NCI-H1092 (cell line): Measurements from ENCODE around the gene CRYBB3.
"Not testable (repeated sequence)": the region's sequence is repeated elsewhere in the genome, so short reads cannot be mapped to it uniquely, and the experiment has no call there.

Source experiments
- DNase-seq: peaks from one replicate; lab custom pipeline; 2025; lab: John Stamatoyannopoulos, UW

CRYBB3 gene

GRCh38 chr22:25207553-25208157 lies 8.0 kb downstream of the CRYBB3 start:
- DNase-seq: no peak

GRCh38 chr22:25208328-25208727 lies 8.7 kb downstream of the CRYBB3 start:
- DNase-seq: no peak

DNA sequence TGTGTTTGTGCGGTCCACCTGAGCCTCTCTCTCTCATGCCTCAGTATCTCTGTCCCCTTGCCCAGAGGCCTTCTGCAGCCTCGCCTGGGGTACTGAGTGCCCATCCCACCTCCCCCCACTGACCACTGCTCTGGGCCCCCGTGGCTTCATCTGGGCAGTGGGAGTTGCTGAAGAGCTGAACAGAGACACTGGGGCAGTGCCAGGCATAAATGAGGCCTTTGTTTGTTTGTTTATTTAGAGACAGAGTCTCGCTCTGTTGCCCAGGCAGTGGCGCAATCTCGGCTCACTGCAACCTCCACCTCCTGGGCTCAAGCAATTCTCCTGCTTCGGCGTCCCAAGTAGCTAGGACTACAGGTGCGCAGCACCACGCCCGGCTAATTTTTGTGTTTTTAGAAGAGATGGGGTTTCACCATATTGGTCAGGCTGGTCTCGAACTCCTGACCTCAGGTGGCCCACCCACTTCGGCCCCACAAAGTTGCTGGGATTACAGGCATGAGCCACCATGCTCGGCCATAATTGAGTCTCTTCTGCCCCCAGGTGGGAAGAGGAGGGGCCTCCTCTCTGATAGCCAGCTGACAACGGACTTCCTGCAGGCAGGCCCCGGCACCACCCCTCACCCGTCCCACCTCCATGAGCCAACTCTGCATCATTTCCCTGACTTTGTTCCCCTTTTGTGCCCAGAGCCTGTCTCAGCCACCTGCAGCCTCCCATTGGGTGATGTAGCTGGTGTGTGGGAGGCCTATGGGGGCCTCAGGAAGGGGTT lies 9.3 kb downstream of the CRYBB3 start:
- no peak for DNase-seq

- DNase-seq: no peak
These were observed 11.1 kb downstream of the CRYBB3 start for GRCh38 chr22:25210793-25211192.

DNA sequence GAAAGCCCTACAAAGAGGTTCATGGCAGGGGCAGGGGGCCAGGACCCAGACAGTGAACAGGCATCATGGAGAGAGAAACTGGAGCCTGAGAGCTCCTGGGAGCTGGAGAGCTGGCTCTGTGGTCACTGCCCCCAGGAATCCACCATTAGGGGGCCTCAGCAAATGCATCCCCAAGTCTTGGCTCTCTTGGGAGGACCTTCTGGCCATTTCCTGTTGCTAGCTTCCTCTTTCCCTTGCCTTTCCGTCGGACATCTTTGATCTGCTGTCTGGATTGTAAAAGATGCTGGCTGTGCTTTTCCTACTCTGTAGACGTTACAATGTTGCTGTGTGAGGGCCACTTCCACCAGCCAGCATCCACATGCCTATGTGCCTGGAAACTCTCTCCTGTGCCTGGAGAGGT lies 12.7 kb downstream of the CRYBB3 start:
- no peak for DNase-seq

DNA sequence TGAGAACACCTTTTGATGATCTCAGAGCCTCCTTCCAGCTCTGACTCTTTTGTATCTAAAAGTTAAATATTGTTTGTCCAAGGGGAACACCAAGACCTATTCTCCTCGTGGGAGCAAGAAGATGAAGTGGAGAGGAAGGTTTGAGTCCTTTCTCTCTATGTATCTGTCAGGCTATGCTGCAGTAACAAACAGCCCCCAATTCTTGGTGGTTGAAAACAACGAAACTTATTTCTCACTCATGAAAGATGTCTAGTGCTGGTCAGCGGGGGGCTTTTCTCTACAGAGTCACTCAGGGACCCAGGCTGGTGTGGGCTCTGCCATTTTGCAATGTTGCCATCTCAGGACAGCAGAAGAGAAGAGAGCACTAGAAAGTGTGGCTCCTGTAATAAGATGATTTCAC lies 13.6 kb downstream of the CRYBB3 start:
- no peak for DNase-seq

GRCh38 chr22:25216230-25216629 lies 16.6 kb downstream of the CRYBB3 start:
- DNase-seq: no peak

- no peak for DNase-seq
These were observed 19.6 kb downstream of the CRYBB3 start, which contains the start of gene CRYBB2 for GRCh38 chr22:25219211-25219689. Gene CRYBB2 (plus strand): TSS chr22:25219639. CDS start chr22:25221430, 1,791 bp downstream.

GRCh38 chr22:25219948-25220442 lies 20.3 kb downstream of the CRYBB3 start:
- DNase-seq: no peak

GRCh38 chr22:25221790-25222189 lies 22.1 kb downstream of the CRYBB3 start:
- DNase-seq: no peak

DNA sequence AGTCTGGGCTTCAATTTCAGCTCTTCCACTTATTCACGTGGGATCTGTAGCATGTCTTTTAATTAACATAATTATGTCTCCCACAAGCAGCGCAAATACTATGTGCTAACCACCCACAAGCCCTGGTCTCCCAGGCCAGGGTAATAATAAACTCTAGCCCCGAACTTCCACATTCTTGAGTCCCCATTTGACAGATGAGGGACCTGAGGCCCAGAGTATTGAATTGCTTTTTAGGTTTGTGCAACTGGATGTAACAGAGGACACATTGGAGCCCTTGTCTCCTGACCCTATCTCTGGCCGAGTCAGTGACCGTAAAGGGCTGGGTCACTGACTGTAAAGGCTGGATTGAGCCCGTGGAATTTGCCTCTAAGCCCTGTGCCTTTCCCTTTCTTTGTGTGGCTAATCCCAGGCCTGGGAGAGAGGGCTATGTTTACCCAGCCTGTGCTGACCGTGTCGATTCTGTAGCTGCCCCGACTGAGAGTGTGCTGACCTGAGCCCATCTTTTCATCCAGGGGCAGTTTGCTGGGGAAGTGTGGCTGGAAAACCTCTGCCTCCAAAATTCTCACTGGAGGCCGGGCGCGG lies 23.7 kb downstream of the CRYBB3 start:
- DNase-seq: no peak

DNA sequence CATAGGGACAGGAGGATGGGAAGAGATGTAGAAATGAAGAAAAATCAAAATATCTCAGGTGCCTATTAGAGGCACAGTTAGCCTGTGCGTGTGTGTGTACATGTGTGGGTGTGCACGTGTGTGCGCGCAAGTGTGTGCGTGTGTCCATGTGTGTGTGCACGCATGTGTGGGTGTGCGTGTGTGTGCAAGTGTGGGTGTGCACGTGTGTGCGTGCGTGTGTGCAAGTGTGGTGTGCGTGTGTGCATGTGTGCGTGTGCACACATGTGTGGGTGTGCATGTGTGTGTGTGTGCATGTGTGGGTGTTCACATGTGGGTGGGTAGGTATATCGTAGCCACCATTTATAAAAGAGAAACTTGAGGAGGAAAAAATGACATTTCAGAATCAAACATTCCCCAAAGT lies 29.2 kb downstream of the CRYBB3 start:
- DNase-seq: no peak

DNA sequence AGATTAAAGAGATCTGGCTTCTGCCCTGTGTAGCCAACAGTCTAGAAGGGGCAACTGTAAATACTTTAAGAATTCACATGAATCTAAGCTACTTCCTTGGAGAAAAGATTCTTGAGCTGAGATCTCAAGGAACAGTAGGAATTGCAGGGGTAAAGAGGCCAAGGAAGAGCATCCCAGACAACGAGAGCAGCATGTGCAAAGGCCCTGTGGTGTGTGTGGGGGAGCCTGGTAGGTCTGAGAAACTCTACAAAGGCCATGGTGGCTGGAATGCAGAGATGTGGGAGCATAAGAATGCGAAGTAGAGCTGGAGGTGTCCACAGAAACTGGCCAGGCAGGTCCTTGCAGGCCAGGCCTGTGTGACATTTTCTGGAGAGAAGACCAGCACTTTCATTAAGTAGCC lies 31.1 kb downstream of the CRYBB3 start:
- not testable (repeated sequence) for DNase-seq

GRCh38 chr22:25232301-25232700 lies 32.6 kb downstream of the CRYBB3 start:
- DNase-seq: no peak

GRCh38 chr22:25233706-25234105 lies 34.0 kb downstream of the CRYBB3 start:
- DNase-seq: not testable (repeated sequence)

DNA sequence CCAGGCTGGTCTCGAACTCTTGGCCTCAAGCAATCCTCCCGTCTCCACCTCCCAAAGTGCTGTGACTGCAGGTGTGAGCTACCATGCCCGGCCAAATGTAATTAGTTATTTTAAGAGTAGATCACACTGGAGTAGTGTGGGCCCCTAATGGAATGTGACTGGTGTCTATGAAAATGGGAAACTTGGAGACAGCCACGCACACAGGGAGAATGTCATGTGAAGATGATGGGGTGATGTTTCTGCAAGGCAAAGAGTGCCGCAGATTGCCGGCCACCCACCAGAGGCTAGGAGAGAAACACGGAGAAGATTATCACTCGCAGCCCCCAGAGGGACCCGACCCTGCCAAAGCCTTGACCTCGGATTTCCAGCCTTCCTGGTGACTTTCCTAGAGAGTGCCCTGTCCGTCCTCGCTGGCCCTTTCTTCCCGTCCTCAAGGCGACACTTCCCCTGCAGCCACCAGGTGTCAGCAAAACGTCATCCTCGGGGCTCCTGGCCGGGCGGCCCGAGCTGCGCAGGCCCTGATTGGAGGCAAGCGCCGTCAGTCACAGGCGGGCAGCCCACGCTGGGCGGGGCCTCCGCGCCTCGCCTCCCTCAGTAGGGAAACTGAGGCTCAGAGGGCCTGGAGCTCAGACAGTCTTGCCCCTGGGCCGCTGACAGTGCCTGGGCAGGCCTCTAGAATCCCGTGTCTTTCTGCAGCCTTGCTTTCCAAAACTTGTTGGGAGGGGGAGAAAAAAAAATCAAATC lies 36.1 kb downstream of the CRYBB3 start:
- peak; percentile 56 for DNase-seq

DNA sequence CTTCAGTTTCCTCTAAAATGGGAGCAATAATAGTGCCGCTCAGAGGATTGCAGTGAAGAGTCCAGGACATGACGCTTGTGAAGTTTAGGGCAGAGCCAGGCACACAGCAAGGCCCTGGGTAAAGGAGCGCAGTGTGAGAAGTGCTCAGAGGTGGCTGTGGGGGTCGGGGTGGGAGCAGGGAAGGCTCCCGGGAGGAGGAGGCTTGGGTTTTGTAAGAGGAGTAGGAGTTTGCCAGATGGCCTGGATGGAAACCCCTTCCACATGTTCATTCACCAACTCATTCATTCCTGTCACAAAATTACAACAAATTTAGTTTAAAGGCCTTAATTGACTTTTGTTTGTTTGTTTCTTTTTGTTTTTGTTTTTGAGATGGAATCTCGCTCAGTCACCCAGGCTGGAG lies 36.8 kb downstream of the CRYBB3 start:
- no peak for DNase-seq

- no peak for DNase-seq
These were observed 37.8 kb downstream of the CRYBB3 start for GRCh38 chr22:25237503-25237902.

DNA sequence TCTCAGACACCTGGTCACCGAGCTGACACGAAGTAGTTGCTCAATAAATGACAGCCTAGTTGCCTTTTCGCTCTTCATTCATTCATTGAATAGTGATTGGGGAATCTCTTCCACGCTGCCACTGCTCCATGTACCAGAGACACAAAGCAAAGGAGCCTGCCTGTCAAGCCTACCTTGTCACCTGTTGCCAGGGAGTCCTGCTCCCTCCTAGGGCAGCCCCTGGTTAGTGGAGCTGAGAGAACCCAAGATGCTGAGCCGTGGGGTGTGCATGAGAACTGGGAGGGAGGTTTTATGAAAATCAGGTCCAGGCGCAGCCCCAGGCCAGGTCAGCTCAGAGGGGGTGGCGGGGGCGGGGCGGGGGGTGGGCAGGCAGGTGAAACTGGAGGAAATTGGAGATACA lies 38.4 kb downstream of the CRYBB3 start:
- not testable (repeated sequence) for DNase-seq

- DNase-seq: not testable (repeated sequence)
These were observed 55.5 kb downstream of the CRYBB3 start for GRCh38 chr22:25255169-25255568.
